ENCODE data around the gene ACY1. TPM values are rescaled to one million over a fixed set of nuclear protein-coding genes. Genes with fewer than 3 reads are reported as not detected.
A peak's percentile ranks its signal among the peaks of the same experiment; 100 is the strongest.
"Not testable (repeated sequence)": the region's sequence is repeated elsewhere in the genome, so short reads cannot be mapped to it uniquely, and the experiment has no call there.

ACY1 gene
- total RNA-seq, 6 experiments from 2014 or later, result 223 to 479 (median 297) TPM

- WGBS (ENCODE audit: insufficient coverage, low coverage, low lambda C conversion rate, missing lambda C conversion rate), result 81% methylated on average over 2 of the region's 3 CpGs
- no peak for TF ChIP-seq CTCF (IDR thresholded peaks at IDR 0.05)
- TF ChIP-seq POLR2A (IDR thresholded peaks at IDR 0.05), result no peak
- peaks cover 0 to 23% (median 8%) of the 10 kb centered on the region in 4 donors for H3K36me3 ChIP-seq
These were observed 8.8 kb downstream of the ACY1 start for GRCh38 chr3:51992017-51992682.

GRCh38 chr3:51993657-51994056 lies 10.3 kb downstream of the ACY1 start:
- H3K9me3 ChIP-seq; intact Hi-C loops (cut with DNase I); ATAC-seq; H3K4me3 ChIP-seq; H3K27me3 ChIP-seq; DNase-seq; H3K27ac ChIP-seq: not testable (repeated sequence)
- H3K4me1 ChIP-seq, result peaks cover 0 to 12% (median 4%) of the 10 kb centered on the region in 4 donors
- 100% methylated on average over 2 of the region's 13 CpGs for WGBS (ENCODE audit: insufficient coverage, low coverage, low lambda C conversion rate, missing lambda C conversion rate)
- H3K36me3 ChIP-seq, result peaks cover 0 to 19% (median 8%) of the 10 kb centered on the region in 4 donors

More at GRCh38 chr3:51992017-51992682, 8.8 kb downstream of the ACY1 start:
- H3K4me3 ChIP-seq, result no peak overlapping the region
- peaks cover 0 to 12% (median 4%) of the 10 kb centered on the region in 4 donors for H3K4me1 ChIP-seq
- no peak overlapping the region for H3K27ac ChIP-seq
- no peak for ATAC-seq
- H3K9me3 ChIP-seq, result no peaks in the 10 kb centered on the region
- peak in 1 of 3 donors; percentile 33 for DNase-seq
- no peaks in the 10 kb centered on the region for H3K27me3 ChIP-seq
- intact Hi-C loops (cut with DNase I), result no loop called here

GRCh38 chr3:51994530-51994929 lies 11.2 kb downstream of the ACY1 start:
- Histone ChIP-seq H3K27ac (peak overlapping the region in 2 of 3 donors; percentile 67 to 88), H3K9me3 (no peaks in the 10 kb centered on the region), H3K4me3 (peak overlapping the region; percentile 63 to 93 (median 89)), H3K36me3 (peaks cover 0 to 19% (median 8%) of the 10 kb centered on the region in 4 donors), H3K4me1 (peaks cover 0 to 12% (median 4%) of the 10 kb centered on the region in 4 donors), H3K27me3 (no peaks in the 10 kb centered on the region)
- intact Hi-C loops (cut with DNase I), result no loop called here
- WGBS (ENCODE audit: insufficient coverage, low coverage, low lambda C conversion rate, missing lambda C conversion rate), result 59% methylated on average over 2 of the region's 2 CpGs
- TF ChIP-seq CTCF (IDR thresholded peaks at IDR 0.05), result no peak
- no peak for TF ChIP-seq POLR2A (IDR thresholded peaks at IDR 0.05)
- DNase-seq (no peak), ATAC-seq (no peak)

GRCh38 chr3:51995346-51996163 lies 12.2 kb downstream of the ACY1 start, which contains the start of gene RPL29:
RPL29 (minus strand) TSS chr3:51995895; CDS start chr3:51995461, 434 bp downstream.
- peak; percentile 96 to 98 (median 96) for ATAC-seq
- Histone ChIP-seq H3K9me3 (no peaks in the 10 kb centered on the region), H3K27ac (peak within 1 kb of the TSS; percentile 67 to 93 (median 88)), H3K4me3 (peak within 1 kb of the TSS; percentile 63 to 93 (median 89)), H3K27me3 (no peaks in the 10 kb centered on the region), H3K36me3 (peaks cover 0 to 19% (median 8%) of the 10 kb centered on the region in 4 donors), H3K4me1 (peaks cover 0 to 12% (median 4%) of the 10 kb centered on the region in 4 donors)
- TF ChIP-seq CTCF (IDR thresholded peaks at IDR 0.05) (peak; percentile 12 to 48 (median 34)), POLR2A (IDR thresholded peaks at IDR 0.05) (peak; percentile 64)
- intact Hi-C loops (cut with DNase I), result no loop called here
- DNase-seq, result peak; percentile 85 to 91 (median 90)
- WGBS (ENCODE audit: insufficient coverage, low coverage, low lambda C conversion rate, missing lambda C conversion rate), result 0% methylated on average over 32 of the region's 40 CpGs

Data from right lobe of liver (tissue), 6 donors.